ENCODE measurements around the gene AHSG.
"Not testable (repeated sequence)": the region's sequence is repeated elsewhere in the genome, so short reads cannot be mapped to it uniquely, and the experiment has no call there.

Gene AHSG

DNA sequence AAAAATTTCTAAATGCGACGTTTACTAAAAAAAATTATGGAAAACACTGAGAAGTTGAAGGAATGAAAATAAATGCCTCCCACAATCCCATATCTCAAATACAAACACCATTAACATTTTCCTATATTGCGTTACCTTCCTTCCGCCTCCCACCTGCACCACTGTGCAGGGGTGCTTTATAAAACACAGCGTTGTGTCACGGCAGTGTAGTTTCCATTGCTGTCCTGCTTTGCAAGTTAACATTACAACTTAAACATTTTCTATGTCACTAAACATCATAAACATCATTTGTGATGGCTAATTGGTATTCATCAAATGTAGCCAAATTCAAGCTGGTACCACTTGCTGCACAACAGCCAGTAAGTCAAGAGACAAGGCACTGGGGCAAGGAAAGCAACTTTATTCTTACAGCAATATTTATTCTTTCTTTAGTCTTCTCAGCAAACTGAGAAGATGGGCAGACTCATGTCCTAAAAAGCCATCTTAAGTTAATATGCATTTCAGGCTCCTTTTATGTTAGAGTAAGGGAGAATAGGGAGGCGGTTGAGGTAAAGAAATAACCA lies 15.1 kb downstream of the AHSG start:
- DNase-seq (ENCODE audit: low spot score), result no peak
- TF ChIP-seq, protein P1, sequence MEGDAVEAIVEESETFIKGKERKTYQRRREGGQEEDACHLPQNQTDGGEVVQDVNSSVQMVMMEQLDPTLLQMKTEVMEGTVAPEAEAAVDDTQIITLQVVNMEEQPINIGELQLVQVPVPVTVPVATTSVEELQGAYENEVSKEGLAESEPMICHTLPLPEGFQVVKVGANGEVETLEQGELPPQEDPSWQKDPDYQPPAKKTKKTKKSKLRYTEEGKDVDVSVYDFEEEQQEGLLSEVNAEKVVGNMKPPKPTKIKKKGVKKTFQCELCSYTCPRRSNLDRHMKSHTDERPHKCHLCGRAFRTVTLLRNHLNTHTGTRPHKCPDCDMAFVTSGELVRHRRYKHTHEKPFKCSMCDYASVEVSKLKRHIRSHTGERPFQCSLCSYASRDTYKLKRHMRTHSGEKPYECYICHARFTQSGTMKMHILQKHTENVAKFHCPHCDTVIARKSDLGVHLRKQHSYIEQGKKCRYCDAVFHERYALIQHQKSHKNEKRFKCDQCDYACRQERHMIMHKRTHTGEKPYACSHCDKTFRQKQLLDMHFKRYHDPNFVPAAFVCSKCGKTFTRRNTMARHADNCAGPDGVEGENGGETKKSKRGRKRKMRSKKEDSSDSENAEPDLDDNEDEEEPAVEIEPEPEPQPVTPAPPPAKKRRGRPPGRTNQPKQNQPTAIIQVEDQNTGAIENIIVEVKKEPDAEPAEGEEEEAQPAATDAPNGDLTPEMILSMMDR (IDR thresholded peaks at IDR 0.05; ENCODE audit: extremely low read depth, missing control alignments), result no peak

DNA sequence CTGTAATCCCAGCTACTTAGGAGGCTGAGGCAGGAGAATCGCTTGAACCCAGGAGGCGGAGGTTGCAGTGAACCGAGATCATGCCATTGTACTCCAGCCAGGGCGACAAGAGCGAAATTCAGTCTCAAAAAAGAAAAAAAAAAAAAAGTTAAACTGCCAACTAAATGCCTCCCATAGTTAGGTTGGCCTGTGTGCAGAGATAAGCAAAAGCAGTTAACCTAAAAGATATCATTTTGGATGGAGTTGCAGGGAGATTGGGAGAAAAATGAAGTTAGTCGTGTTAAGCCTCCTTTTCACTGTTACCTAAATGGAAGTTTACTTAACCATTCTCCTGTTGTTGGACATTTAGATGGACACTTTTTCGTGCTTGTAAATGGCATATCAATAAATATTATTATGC lies 15.9 kb downstream of the AHSG start:
- DNase-seq (ENCODE audit: low spot score), result no peak
- TF ChIP-seq, protein P1 (IDR thresholded peaks at IDR 0.05; ENCODE audit: extremely low read depth, missing control alignments), result no peak

DNA sequence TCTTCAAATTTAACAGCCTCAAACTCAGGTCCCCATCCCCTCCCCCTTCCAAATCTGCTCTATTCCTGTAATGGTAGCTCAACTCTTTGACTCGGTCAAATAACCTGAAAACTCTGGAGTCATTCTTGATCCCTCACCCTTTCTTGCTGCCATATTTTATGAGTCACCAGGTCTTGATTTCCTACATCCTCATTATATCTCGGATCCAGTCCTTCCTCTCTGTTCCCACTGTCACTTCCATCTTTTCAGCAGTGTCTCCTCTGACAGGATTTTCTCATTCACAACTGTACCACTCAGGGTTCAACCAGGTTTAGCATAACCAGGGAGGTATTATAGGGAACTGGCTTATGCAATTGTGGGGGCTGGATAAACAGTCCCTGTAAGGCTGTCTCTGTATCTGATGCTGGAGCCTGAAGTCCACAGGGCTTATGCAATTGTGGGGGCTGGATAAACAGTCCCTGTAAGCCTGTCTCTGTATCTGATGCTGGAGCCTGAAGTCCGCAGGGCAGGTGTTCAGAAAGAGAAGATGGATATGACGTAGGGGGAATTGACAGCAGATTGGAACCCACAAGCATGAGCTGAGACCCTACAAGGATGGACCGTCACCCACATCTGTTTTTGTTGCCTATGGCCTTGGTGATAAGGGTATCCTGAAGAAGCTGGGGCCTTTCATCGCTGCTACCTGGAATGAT lies 18.2 kb downstream of the AHSG start:
- no peak for DNase-seq (ENCODE audit: low spot score)
- TF ChIP-seq, protein P1 (IDR thresholded peaks at IDR 0.05; ENCODE audit: extremely low read depth, missing control alignments), result no peak

DNA sequence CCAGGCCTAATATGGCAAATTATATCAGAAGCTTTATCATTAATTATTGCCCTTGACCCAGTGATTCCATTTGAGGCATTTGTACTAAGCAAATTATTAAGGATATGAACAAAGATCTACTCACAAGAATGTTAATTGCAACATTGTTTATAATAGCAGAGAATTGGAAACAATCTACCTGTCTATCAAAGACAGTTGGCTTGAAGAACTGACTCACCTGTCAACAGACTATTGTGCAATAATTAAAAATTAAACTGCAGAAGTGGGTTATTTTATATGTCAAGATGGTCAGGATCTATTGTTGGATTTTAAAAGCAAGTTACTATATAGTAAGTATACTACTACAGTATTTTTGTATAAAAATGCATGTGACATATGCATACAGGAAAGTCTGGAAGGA lies 20.6 kb downstream of the AHSG start:
- TF ChIP-seq, protein P1 (IDR thresholded peaks at IDR 0.05; ENCODE audit: extremely low read depth, missing control alignments), result no peak
- DNase-seq (ENCODE audit: low spot score), result no peak

DNA sequence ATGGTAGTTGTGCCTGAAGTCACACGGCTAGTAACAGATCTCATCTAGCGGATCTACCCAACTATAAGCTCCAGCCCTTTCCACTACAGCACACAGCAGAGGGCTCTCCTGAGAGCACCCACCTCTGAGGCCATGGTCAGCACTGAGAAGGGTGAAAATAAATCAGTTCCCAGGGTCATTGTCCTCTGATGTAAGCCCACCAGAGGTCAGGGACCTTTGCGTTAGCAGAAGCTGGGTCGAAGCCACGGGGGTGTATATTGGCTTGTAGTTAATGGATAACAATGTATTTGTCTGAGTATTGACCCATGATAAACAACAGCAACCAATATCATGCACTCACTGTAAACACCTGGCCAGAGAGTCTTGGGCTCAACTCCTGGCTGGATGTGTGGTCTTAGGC lies 21.3 kb downstream of the AHSG start:
- DNase-seq (ENCODE audit: low spot score), result not testable (repeated sequence)

DNA sequence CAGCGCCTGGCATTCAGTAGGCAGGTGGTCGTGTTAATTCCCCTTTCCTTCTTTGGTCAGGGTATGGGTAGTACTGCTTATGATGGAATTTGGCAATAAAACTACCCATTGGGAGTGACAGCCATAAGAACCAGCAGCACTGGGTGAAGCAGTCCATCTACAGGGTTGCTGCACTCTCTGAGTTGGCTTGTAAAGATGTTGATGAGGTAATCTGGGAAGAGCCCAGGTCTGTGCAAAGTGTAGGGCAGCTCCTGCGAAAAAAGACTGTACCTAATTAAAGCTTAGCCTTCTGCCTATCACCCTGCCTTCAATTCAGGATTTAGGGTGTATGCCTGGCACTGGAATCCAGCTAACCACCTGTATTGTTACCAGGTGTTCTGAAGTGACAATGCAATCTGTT lies 22.7 kb downstream of the AHSG start:
- TF ChIP-seq, protein P1 (IDR thresholded peaks at IDR 0.05; ENCODE audit: extremely low read depth, missing control alignments), result no peak
- DNase-seq (ENCODE audit: low spot score), result no peak

DNA sequence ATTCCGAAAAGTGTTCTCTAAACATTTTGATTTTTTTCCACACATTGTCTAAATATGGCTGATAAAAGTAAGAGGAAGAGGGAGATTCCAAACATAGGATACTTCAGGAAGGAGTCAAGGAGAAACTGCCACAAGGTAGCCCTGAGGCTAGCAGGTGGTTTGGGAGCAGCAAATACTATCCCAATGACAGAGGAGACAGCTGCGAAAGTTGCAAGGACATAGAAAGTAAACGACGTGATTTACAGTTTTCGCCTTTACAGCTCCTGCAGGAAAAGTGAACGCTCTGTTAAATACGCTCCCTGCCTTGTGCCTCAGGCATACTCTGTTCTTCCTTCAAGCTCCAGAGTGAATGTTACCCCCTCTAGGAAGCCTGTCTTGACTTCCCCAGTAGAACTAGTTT lies 23.7 kb downstream of the AHSG start:
- TF ChIP-seq, protein P1 (IDR thresholded peaks at IDR 0.05; ENCODE audit: extremely low read depth, missing control alignments), result no peak
- no peak for DNase-seq (ENCODE audit: low spot score)

DNA sequence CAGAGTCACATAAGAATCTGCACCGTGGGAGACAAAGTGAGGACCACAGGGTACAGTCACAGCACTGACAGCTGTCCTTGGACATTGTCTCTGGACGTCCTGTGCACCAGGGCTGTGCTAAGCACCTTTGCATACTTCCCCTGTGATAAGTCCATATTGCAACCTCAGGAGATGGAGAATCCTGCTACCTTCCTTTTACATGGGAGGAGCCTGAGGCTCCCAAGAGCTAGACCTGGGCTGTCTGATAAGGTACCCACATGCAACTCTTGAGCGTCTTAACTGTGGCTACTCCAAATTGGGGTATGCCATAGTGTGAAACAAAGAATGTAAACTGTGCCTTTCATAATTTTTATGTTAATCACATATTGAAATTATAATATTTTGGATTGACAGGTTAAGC lies 24.8 kb downstream of the AHSG start:
- TF ChIP-seq, protein P1 (IDR thresholded peaks at IDR 0.05; ENCODE audit: extremely low read depth, missing control alignments), result no peak

More for the DNA sequence above, 24.8 kb downstream of the AHSG start:
- no peak for DNase-seq (ENCODE audit: low spot score)

Data from GM20000 (cell line).